ENCODE data around the gene MUC4.
"Not testable (repeated sequence)": the region's sequence is repeated elsewhere in the genome, so short reads cannot be mapped to it uniquely, and the experiment has no call there.

MUC4 gene

GRCh38 chr3:195736866-195737490, 74.8 kb downstream of the MUC4 start:
- DNase-seq = no peak

GRCh38 chr3:195735036-195735695, 76.6 kb downstream of the MUC4 start:
- DNase-seq = no peak

DNA sequence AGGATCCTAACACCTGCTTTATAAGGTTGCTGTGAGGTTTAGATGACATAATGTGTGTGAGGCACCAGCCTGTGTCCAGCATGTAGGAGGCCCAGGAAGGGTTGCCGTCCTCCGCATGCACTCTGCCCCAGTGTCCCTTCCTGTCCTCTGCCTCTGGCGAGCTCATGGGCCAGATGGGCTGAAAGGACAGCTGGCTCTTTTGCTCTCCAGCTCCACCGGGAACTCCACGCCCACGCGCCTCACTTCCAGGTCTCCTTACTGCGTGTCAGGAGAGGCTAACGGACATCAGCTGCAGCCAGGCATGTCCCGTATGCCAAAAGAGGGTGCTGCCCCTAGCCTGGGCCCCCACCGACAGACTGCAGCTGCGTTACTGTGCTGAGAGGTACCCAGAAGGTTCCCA, 78.8 kb downstream of the MUC4 start:
- no peak for DNase-seq

GRCh38 chr3:195731356-195731905, 80.3 kb downstream of the MUC4 start:
- DNase-seq = no peak

DNA sequence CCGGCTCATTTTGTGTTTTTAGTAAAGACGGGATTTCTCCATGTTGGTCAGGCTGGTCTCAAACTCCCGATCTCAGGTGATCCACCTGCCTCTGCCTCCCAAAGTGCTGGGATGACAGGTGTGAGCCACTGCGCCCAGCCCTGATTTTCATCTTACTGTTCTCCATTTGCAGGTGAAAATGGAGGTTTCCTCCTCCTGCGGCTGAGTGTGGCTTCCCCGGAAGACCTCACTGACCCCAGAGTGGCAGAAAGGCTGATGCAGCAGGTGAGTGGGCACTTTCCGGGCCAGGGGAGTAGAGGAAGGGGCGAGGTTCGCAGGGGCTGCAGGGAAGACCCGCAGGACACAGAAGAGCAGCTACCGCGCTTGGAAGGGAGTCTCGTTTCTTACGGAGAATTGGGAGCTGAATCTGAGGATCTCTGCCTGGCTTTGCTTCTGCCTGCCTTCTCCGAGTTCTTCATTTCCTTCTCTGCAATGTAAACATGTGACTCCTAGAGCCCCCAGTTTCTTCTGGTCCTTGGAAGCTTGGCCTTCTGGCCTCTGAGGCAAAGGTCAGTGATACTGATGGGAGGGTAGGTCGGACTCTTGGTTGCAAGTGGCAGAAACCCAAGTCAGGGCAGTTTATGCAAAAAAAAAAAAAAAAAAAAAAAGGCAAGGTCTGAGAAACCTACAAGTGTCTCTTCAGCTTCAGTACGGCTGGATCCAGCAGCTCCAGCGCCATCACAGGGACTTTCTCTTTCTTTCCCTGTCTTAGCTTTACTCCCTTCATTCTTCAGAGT, 82.1 kb downstream of the MUC4 start:
- no peak for DNase-seq

DNA sequence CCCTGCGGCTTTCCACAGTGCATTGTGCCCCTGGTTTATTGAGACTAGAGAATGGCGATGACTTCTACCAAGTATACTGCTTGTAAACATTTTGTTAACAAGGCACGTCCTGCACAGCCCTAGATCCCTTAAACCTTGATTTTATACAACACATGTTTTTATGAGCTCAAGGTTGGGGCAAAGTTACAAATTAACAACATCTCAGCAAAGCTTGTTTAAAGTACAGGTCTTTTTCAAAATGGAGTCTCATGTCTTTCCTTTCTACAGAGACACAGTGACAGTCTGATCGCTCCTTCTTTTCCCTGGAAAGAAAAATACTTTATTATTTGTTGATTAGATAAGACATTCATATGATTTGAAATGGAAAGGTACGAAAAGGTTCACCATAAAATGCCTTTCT, 82.9 kb downstream of the MUC4 start:
- DNase-seq = not testable (repeated sequence)

- DNase-seq = no peak
Observed at GRCh38 chr3:195727606-195728195, 84.0 kb downstream of the MUC4 start.

DNA sequence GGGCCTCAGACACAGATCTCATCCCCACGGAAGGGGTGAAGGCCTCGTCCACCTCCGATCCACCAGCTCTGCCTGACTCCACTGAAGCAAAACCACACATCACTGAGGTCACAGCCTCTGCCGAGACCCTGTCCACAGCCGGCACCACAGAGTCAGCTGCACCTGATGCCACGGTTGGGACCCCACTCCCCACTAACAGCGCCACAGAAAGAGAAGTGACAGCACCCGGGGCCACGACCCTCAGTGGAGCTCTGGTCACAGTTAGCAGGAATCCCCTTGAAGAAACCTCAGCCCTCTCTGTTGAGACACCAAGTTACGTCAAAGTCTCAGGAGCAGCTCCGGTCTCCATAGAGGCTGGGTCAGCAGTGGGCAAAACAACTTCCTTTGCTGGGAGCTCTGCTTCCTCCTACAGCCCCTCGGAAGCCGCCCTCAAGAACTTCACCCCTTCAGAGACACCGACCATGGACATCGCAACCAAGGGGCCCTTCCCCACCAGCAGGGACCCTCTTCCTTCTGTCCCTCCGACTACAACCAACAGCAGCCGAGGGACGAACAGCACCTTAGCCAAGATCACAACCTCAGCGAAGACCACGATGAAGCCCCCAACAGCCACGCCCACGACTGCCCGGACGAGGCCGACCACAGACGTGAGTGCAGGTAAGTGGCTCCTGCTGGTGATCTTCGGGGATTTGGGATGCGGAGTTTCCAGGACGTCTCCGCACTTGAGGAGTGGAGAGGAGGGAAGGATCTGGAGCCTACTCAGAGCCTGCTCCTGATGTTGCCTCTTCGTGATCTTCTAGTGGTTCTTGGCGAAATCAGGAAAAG, 85.6 kb downstream of the MUC4 start:
- not testable (repeated sequence) for DNase-seq

DNA sequence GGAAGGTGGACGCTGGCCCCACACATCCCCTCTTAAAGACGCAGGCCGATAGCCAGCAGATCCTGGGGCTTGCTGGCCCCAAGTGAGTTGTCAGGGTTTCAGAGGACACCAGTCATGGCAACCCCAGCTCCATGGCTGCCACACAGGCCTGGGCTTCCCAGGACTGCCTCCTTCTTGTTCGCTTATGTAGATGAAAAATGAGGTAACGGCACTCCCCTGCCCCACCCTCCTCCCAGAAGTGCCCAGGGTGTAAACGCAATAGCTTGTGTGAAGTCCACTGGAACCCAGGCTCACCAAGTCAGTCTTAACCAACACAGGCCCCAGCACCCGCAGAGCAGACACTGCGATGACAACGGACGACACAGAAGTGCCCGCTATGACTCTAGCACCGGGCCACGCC, 87.4 kb downstream of the MUC4 start:
- not testable (repeated sequence) for DNase-seq

DNA sequence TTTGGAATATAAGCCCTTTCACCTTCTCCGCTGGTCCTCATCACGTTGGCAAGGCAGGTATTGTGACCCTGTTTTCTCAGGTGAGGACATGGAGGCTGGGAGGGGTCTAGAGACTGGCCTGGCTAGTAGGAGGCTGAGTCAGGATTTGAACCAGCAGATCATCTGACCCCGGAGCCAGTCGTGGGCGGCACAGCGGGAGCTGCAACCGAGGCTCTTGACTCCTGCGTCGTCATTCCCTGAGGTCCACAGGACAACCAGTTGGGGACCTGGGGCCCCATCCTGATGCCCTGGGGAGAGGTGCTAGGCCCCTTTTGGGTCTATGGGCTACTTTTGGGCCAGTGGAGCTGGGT, 88.8 kb downstream of the MUC4 start:
- not testable (repeated sequence) for DNase-seq

- not testable (repeated sequence) for DNase-seq
Observed at GRCh38 chr3:195722139-195722995, 89.4 kb downstream of the MUC4 start.

- not testable (repeated sequence) for DNase-seq
Observed at GRCh38 chr3:195720831-195721506, 90.8 kb downstream of the MUC4 start, which contains the start of gene MUC20. TSS of gene MUC20 (plus strand) at chr3:195720978. CDS start at chr3:195721008, 30 bp downstream.

GRCh38 chr3:195719514-195720254, 92.0 kb downstream of the MUC4 start:
- not testable (repeated sequence) for DNase-seq

- no peak for DNase-seq
Observed at GRCh38 chr3:195718477-195718984, 93.2 kb downstream of the MUC4 start.

DNA sequence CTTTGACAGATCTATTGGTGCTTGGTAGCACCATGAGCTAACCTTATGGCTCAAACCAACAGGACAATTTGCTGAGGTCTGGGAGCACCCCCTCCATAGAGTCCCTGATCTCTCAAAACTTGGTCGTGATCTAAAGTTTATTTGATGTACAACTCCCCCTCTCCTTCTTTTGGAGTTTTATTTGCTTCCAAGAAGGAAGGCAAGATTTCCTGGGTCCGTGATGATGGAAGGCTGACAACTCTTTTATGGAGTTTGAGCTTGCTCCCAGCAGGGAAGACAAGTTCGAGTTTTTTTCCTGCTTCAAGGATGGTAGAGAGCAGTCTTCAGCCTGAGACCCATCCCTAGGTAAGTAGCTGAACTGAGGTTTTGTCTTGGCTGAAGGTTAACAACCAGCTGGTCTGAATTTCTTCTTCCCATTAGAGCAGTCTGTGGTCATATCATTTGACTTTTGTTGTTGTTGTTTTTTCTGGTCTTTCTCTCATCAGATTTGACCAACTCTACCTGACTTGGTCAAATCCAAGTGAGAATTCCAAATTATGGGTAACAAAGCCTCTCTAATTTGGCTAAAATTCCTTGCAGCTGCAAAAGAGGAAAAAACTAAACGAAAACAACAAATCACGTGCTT, 93.8 kb downstream of the MUC4 start:
- DNase-seq = no peak

GRCh38 chr3:195717416-195717815, 94.3 kb downstream of the MUC4 start:
- no peak for DNase-seq

- peak; percentile 12 for DNase-seq
Observed at GRCh38 chr3:195715583-195716266, 96.0 kb downstream of the MUC4 start.

DNA sequence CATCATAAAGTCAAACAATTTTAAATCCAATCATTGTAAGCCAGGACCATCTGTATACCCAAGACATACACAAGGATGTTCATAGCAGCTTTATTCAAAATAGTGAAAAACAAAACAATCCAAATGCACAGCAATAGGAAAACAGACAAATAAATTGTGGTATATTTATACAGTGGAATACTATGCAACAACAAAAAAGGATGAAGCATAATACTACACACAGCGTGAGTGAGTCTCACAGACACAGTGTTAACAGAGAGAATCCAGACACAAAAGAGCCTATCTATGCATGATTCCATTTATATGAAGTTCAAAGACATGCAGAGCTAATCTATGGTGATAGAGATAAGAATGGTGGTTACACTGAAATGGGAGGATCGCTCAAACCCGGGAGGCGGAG, 96.6 kb downstream of the MUC4 start:
- DNase-seq = no peak
